ENCODE measurements around the gene VMAC.
"Not testable (repeated sequence)": the region's sequence is repeated elsewhere in the genome, so short reads cannot be mapped to it uniquely, and the experiment has no call there.

The VMAC gene

DNA sequence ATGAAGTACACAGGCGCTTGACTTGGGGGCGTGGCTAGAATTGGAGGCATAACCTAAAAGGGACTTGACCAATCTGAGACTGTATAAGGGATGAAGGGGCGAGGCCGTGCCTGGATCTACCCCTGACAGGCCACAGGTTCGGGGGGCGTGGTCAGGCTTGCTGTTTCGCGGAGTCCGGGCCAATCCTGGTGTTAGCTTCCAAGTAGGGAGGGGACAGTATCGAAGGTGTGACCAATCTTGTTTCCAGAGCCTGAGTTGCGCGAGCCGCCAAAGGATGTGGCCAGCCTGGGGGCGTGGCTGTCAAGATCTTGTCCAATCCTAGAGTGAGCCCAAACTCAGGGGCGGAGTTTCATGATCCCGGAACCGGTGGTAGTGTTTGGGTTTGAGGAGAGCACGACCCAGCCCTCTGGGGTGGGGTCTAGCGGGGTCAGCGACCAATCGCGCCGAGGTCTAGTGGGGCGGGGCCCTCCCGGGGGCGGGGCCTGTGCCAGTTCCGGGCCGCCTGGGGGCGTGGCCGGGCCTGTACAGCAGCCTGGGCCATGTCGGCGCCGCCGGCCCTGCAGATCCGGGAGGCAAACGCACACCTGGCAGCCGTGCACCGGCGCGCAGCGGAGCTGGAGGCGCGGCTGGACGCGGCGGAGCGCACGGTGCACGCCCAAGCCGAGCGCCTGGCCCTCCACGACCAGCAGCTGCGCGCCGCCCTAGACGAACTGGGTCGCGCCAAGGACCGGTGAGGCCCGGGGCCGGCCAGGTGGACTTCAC, at the start of gene VMAC:
Gene VMAC (plus strand): TSS at position 521 of the 762 bp plus-strand sequence. CDS start 19 bp downstream, at position 540.
- Mint-ChIP-seq H3K36me3 (ENCODE audit: low read depth) (peaks cover 11% of the 10 kb centered on the region), H3K4me1 (ENCODE audit: low read depth) (peaks cover 16% of the 10 kb centered on the region), H3K27me3 (ENCODE audit: low read depth) (no peaks in the 10 kb centered on the region), H3K4me3 (peak within 1 kb of the TSS; percentile 94), H3K9me3 (no peaks in the 10 kb centered on the region), H3K27ac (peak within 1 kb of the TSS; percentile 100)

- H3K4me3 Mint-ChIP-seq; H3K36me3 Mint-ChIP-seq (ENCODE audit: low read depth); H3K27ac Mint-ChIP-seq; H3K4me1 Mint-ChIP-seq (ENCODE audit: low read depth); H3K9me3 Mint-ChIP-seq; H3K27me3 Mint-ChIP-seq (ENCODE audit: low read depth): not testable (repeated sequence)
Measured at GRCh38 chr19:5855151-5855550, 49.5 kb upstream of the VMAC start.

- H3K27ac Mint-ChIP-seq: no peak overlapping the region
- H3K4me1 Mint-ChIP-seq (ENCODE audit: low read depth): no peaks in the 10 kb centered on the region
- no peaks in the 10 kb centered on the region for H3K9me3 Mint-ChIP-seq
- H3K27me3 Mint-ChIP-seq (ENCODE audit: low read depth): no peaks in the 10 kb centered on the region
- H3K36me3 Mint-ChIP-seq (ENCODE audit: low read depth): no peaks in the 10 kb centered on the region
- H3K4me3 Mint-ChIP-seq: no peak overlapping the region
Measured at GRCh38 chr19:5857203-5858081, 47.2 kb upstream of the VMAC start.

DNA sequence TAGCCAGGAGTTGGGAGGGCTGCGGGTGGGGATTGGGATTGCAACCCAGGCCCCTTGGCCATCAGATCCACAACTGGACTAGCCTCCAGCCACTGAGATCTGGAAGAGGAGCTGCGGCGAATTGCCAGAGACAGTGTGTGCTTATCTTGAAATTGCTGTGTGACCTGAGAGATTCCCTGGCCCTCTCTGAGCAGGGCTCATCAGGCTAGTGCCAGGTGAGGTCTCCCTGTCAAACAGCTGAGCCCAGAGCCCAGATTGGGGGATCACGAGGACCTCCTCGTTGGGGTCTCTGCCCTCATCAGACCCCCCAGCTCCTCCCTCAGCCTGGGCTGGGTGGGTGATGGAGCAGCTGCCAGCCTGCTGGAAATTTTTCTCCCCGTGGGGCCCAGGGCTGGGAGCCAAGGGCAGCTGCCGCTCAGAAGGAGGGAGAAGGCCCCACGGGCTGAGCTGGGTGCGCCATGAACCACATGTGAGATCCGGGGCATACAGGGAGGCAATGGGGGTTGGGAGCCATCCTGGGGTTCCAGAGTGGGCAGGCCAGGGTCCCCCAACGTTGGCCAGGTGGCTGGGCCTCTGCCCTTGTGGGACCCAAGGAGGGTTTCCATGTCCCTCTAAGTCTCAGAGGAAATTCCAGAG, 41.5 kb upstream of the VMAC start:
- Mint-ChIP-seq H3K9me3 (no peaks in the 10 kb centered on the region), H3K4me3 (no peak overlapping the region), H3K36me3 (ENCODE audit: low read depth) (no peaks in the 10 kb centered on the region), H3K27ac (no peak overlapping the region), H3K27me3 (ENCODE audit: low read depth) (no peaks in the 10 kb centered on the region), H3K4me1 (ENCODE audit: low read depth) (no peaks in the 10 kb centered on the region)

- Mint-ChIP-seq H3K4me3 (no peak overlapping the region), H3K27me3 (ENCODE audit: low read depth) (no peaks in the 10 kb centered on the region), H3K9me3 (no peaks in the 10 kb centered on the region), H3K36me3 (ENCODE audit: low read depth) (no peaks in the 10 kb centered on the region), H3K27ac (no peak overlapping the region), H3K4me1 (ENCODE audit: low read depth) (no peaks in the 10 kb centered on the region)
Measured at GRCh38 chr19:5864013-5864720, 40.5 kb upstream of the VMAC start.

DNA sequence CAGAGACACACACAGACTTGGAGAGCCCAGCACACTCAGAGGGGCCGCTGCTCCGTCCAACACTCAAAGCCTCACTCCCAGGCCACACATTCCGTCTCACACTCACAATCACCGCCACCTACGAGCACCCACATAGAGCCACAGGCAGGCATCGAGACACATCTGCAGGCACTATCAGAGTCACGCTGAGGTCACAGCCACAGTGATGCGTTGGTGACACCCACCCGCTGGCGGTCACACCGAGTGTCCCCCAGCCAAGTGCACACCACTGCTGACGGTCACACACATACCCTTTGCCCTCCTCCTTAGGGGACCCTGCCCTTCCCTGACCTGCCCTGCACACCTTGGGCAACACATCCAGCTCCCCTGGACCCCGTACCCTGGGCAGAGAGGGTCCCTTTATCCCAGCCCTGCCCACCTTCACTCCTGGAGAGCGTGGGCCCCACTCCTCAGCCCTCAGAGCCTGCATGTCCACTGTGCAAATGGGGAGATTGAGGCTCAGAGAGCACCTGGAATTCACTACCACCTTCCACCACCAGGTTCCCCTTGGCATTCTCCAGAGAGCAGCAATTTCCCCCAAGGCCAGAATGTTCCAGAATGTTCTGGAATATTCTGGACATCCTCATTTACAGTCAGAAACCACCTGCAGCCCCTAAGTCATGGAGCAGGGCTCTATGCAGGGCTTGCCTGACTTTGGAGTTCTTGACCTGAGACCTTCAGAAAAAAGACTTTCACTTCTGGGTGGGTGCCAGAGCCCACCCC, 39.8 kb upstream of the VMAC start:
- H3K36me3 Mint-ChIP-seq (ENCODE audit: low read depth): no peaks in the 10 kb centered on the region
- H3K27ac Mint-ChIP-seq: no peak overlapping the region
- no peak overlapping the region for H3K4me3 Mint-ChIP-seq
- H3K27me3 Mint-ChIP-seq (ENCODE audit: low read depth): no peaks in the 10 kb centered on the region
- no peaks in the 10 kb centered on the region for H3K9me3 Mint-ChIP-seq
- no peaks in the 10 kb centered on the region for H3K4me1 Mint-ChIP-seq (ENCODE audit: low read depth)

DNA sequence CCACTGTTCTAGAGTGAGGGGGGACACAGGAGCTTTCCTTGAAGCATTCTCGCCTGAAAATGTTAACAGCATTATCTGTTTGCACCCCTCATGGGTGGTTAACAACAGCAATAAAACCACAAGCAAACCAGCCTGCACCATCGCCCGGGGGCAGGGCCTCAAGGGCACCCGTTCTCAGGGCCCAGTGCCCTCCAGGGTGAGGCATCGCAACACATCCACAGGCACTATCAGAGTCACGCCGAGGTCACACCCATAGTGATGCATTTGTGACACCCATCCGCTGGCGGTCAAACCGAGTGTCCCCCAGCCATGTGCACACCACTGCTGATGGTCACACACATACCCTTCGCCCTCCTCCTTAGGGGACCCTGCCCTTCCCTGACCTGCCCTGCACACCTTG, 38.9 kb upstream of the VMAC start:
- Mint-ChIP-seq H3K36me3 (ENCODE audit: low read depth) (no peaks in the 10 kb centered on the region), H3K27me3 (ENCODE audit: low read depth) (no peaks in the 10 kb centered on the region), H3K4me1 (ENCODE audit: low read depth) (no peaks in the 10 kb centered on the region), H3K27ac (no peak overlapping the region), H3K9me3 (no peaks in the 10 kb centered on the region), H3K4me3 (no peak overlapping the region)

DNA sequence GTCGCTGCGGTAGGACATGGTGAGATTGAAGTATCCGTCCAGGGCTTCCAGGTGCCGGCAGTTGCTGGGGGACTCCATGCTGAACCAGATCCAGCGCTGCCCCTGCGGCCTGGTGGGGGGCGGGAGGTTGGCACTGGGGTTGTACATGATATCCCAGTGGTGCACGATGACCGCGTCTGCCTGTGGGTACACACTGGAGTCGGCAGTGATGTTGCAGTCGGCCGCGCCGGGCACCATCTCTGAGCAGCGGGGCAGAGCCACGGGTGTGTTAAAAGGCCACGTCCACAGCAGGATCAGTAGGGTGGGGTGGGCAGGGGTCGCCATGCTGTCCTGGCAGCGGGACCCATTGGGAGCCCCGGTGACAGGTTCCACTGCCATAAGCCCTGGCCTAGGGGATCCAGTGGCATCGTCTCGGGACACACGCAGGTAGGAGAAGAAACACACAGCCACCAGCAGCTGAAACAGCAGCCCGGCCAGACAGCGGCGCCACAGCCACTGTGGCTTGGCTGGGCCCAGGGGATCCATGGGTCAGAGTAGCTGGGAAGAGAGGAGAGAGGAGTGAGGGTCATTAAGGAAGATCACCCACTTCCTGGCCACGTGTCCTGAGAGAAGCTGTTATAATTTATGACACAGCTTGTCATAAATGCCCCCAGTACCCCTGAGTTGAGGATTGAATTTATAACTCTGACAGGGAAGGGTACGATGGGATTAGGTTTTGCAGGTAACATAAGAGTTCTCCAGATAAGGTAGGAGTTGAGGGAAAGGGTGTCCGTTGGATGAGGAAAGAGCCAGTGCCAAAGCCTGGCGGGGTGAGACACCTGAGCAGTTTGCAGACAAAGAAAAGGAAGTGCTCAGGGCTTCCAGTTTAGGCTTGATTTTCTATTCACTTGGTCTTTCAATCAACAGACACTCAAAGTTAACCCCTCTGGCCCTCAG, 37.2 kb upstream of the VMAC start:
- Mint-ChIP-seq H3K4me3 (no peak overlapping the region), H3K9me3 (no peaks in the 10 kb centered on the region), H3K27me3 (ENCODE audit: low read depth) (no peaks in the 10 kb centered on the region), H3K4me1 (ENCODE audit: low read depth) (no peaks in the 10 kb centered on the region), H3K27ac (no peak overlapping the region), H3K36me3 (ENCODE audit: low read depth) (no peaks in the 10 kb centered on the region)

DNA sequence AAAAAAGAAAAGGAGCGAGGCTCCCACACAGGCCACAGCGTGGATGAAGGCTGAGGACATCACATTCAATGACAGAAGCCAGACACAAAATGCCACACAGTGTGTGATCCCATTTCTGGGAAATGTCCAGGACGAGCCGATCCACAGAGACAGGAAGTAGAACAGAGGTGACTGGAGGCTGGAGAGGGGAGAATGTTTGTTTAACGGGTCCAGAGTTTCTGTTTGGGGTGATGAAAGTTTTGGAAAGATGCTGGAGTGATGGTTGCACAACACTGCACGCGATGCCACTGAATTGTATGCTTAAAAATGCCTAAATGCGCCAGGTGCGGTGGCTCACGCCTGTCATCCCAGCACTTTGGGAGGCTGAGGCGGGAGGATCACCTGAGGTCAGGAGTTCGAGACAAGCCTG, 33.7 kb upstream of the VMAC start:
- Mint-ChIP-seq H3K4me1 (ENCODE audit: low read depth) (no peaks in the 10 kb centered on the region), H3K9me3 (no peaks in the 10 kb centered on the region), H3K4me3 (no peak overlapping the region), H3K36me3 (ENCODE audit: low read depth) (no peaks in the 10 kb centered on the region), H3K27me3 (ENCODE audit: low read depth) (no peaks in the 10 kb centered on the region), H3K27ac (no peak overlapping the region)

DNA sequence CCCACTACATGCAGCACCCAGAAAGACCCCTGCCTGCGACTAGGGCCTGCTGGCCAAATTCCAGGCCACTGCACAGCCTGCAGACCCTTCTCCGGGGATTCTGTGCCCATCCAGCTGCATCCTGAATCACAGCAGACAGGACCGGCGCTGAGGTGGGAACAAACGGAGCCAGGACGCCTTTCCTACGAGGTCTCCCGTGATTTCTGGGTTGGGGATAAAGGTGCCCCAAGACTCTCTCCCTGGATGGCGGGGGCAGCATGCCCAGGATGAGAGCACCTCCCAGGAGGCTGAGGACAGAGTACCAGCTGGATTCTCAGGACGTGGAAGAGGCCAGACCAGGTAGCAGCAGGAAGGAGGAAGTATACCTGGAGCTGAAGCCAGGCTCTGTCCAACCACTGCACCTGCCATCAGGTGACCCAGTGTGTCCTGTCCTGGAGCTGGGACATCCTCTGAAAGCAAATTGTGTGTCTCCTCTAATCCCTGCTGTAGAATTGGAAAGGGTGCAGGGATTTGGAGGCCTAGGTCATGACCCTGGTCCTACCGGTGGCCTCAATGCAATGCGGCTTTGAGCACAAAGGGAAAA, 31.0 kb upstream of the VMAC start:
- Mint-ChIP-seq H3K27ac (no peak overlapping the region), H3K9me3 (no peaks in the 10 kb centered on the region), H3K4me3 (no peak overlapping the region), H3K4me1 (ENCODE audit: low read depth) (no peaks in the 10 kb centered on the region), H3K27me3 (ENCODE audit: low read depth) (no peaks in the 10 kb centered on the region), H3K36me3 (ENCODE audit: low read depth) (no peaks in the 10 kb centered on the region)

DNA sequence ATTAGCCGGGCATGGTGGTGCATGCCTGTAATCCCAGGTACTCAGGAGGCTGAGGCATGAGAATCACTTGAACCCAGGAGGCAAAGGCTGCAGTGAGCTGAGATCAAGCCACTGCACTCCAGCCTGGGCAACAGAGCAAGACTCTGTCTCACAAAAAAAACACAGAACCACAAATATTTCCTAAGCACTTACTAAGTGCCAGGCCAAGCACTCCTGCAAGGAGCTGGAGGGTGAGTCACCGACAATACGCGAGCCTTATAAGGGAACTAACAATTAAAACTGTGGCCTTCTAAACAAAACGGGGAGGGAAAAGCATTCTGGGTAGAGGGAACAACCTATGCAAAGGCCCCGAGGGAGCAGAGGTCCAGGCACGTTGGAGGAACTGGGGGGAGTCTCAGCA, 30.2 kb upstream of the VMAC start:
- not testable (repeated sequence) for H3K27me3 Mint-ChIP-seq (ENCODE audit: low read depth); H3K4me1 Mint-ChIP-seq (ENCODE audit: low read depth); H3K36me3 Mint-ChIP-seq (ENCODE audit: low read depth); H3K4me3 Mint-ChIP-seq; H3K27ac Mint-ChIP-seq; H3K9me3 Mint-ChIP-seq

DNA sequence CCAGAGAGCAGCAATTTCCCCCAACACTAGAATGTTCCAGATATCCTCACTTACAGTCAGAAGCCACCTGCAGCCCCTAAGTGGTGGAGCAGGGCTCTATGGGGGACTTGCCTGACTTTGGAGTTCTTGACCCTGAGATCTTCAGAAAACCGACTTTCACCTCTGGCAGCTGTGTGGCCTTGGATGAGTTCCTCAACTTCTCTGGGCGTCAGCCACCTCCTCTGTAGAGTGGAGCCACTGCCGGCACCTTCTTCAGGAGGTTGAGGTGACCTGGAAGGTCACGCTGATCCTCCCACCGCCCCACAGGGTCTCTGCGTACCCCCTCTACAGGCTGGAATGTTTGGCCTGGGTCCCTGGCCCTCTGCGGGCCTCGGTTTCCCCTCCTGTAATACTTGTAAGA, 27.2 kb upstream of the VMAC start:
- Mint-ChIP-seq H3K27ac (no peak overlapping the region), H3K4me3 (no peak overlapping the region), H3K36me3 (ENCODE audit: low read depth) (no peaks in the 10 kb centered on the region), H3K9me3 (no peaks in the 10 kb centered on the region), H3K27me3 (ENCODE audit: low read depth) (peaks cover 2% of the 10 kb centered on the region), H3K4me1 (ENCODE audit: low read depth) (no peaks in the 10 kb centered on the region)

GRCh38 chr19:5877882-5878281, 26.8 kb upstream of the VMAC start:
- peaks cover 5% of the 10 kb centered on the region for H3K27me3 Mint-ChIP-seq (ENCODE audit: low read depth)
- no peak overlapping the region for H3K4me3 Mint-ChIP-seq
- no peaks in the 10 kb centered on the region for H3K9me3 Mint-ChIP-seq
- H3K27ac Mint-ChIP-seq: no peak overlapping the region
- no peaks in the 10 kb centered on the region for H3K36me3 Mint-ChIP-seq (ENCODE audit: low read depth)
- H3K4me1 Mint-ChIP-seq (ENCODE audit: low read depth): no peaks in the 10 kb centered on the region
